ENCODE results near the gene UBP1. TPM values are rescaled to one million over a fixed set of nuclear protein-coding genes. Genes with fewer than 3 reads are reported as not detected.
A peak's percentile ranks its signal among the peaks of the same experiment; 100 is the strongest.

Gene UBP1
- total RNA-seq, 1 donor from 2014 or later = 62.9 TPM

DNA sequence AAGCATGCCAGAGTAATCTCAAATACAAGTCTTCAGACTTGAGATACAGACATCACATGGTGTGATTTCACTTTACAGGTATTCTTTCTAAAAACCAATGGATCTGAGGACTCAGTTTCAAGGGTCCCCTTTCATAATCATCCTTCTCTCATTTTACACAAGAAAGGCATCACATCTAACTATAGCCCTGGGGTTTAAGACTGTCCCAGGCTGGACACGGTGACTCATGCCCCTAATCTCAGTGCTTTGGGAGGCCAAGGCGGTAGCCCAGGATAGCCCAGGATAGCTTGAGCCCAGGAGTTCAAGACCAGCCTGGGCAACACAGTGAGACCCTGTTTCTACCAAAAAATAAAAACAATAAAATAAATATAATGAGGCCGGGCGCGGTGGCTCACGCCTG lies 36.4 kb downstream of the UBP1 start:
- intact Hi-C loops (cut with DNase I) = no loop called here
- H3K36me3 ChIP-seq = peaks cover 95% of the 10 kb centered on the region

GRCh38 chr3:33402936-33403335 lies 37.3 kb downstream of the UBP1 start:
- DNase-seq (no peak), ATAC-seq (no peak)
- Histone ChIP-seq H3K4me1 (no peaks in the 10 kb centered on the region), H3K9me3 (no peaks in the 10 kb centered on the region), H3K36me3 (peaks cover 95% of the 10 kb centered on the region), H3K27ac (no peak overlapping the region), H3K4me3 (no peak overlapping the region), H3K27me3 (no peaks in the 10 kb centered on the region)
- TF ChIP-seq, protein P1, sequence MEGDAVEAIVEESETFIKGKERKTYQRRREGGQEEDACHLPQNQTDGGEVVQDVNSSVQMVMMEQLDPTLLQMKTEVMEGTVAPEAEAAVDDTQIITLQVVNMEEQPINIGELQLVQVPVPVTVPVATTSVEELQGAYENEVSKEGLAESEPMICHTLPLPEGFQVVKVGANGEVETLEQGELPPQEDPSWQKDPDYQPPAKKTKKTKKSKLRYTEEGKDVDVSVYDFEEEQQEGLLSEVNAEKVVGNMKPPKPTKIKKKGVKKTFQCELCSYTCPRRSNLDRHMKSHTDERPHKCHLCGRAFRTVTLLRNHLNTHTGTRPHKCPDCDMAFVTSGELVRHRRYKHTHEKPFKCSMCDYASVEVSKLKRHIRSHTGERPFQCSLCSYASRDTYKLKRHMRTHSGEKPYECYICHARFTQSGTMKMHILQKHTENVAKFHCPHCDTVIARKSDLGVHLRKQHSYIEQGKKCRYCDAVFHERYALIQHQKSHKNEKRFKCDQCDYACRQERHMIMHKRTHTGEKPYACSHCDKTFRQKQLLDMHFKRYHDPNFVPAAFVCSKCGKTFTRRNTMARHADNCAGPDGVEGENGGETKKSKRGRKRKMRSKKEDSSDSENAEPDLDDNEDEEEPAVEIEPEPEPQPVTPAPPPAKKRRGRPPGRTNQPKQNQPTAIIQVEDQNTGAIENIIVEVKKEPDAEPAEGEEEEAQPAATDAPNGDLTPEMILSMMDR (IDR thresholded peaks at IDR 0.05) = no peak
- intact Hi-C loops (cut with DNase I) = no loop called here

More for the DNA sequence above, 36.4 kb downstream of the UBP1 start:
- H3K9me3 ChIP-seq = no peaks in the 10 kb centered on the region
- no peaks in the 10 kb centered on the region for H3K4me1 ChIP-seq
- TF ChIP-seq, protein P1 (IDR thresholded peaks at IDR 0.05) = no peak
- ATAC-seq = peak; percentile 39
- no peaks in the 10 kb centered on the region for H3K27me3 ChIP-seq
- DNase-seq = no peak
- H3K27ac ChIP-seq = no peak overlapping the region
- H3K4me3 ChIP-seq = no peak overlapping the region

- TF ChIP-seq, protein P1 (IDR thresholded peaks at IDR 0.05) = no peak
- Histone ChIP-seq H3K27ac (no peak overlapping the region), H3K4me3 (no peak overlapping the region), H3K36me3 (peaks cover 95% of the 10 kb centered on the region), H3K9me3 (no peaks in the 10 kb centered on the region), H3K27me3 (no peaks in the 10 kb centered on the region), H3K4me1 (no peaks in the 10 kb centered on the region)
- no peak for ATAC-seq
- no peak for DNase-seq
- intact Hi-C loops (cut with DNase I) = no loop called here
These were observed 38.4 kb downstream of the UBP1 start for GRCh38 chr3:33401781-33402180.

- intact Hi-C loops (cut with DNase I) = no loop called here
- Histone ChIP-seq H3K27me3 (no peaks in the 10 kb centered on the region), H3K4me3 (no peak overlapping the region), H3K36me3 (peaks cover 97% of the 10 kb centered on the region), H3K4me1 (no peaks in the 10 kb centered on the region), H3K9me3 (no peaks in the 10 kb centered on the region), H3K27ac (no peak overlapping the region)
- ATAC-seq = no peak
- DNase-seq = no peak
- TF ChIP-seq, protein P1 (IDR thresholded peaks at IDR 0.05) = no peak
These were observed 41.8 kb downstream of the UBP1 start for GRCh38 chr3:33398410-33398809.

DNA sequence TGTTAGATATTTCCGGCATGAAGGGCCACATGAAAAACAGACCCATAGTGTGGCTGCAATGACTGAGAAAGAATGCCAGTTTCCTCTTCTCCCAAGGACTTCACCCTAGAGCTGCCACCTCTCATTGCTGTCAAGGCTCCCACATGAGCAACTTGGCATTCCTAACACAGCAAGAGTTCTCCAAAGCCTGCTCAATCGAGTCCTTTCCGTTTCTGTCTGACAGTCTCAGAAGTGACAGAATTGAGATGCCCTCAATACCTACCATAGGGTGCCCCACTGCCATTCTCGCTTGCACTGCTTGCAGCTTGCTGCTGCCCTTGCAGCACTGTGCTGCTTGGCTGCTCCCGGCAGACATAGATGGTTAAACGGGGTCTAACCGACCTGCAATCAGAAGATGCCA lies 44.3 kb downstream of the UBP1 start:
- no peaks in the 10 kb centered on the region for H3K27me3 ChIP-seq
- no peaks in the 10 kb centered on the region for H3K9me3 ChIP-seq
- DNase-seq = no peak
- no peak overlapping the region for H3K27ac ChIP-seq
- peaks cover 97% of the 10 kb centered on the region for H3K36me3 ChIP-seq
- intact Hi-C loops (cut with DNase I) = no loop called here
- no peak overlapping the region for H3K4me3 ChIP-seq
- TF ChIP-seq, protein P1 (IDR thresholded peaks at IDR 0.05) = no peak
- H3K4me1 ChIP-seq = no peaks in the 10 kb centered on the region
- peak; percentile 88 for ATAC-seq

GRCh38 chr3:33394403-33395054 lies 45.7 kb downstream of the UBP1 start:
- TF ChIP-seq, protein P1 (IDR thresholded peaks at IDR 0.05) = no peak
- peaks cover 96% of the 10 kb centered on the region for H3K36me3 ChIP-seq
- ATAC-seq = no peak
- no peaks in the 10 kb centered on the region for H3K4me1 ChIP-seq
- H3K9me3 ChIP-seq = no peaks in the 10 kb centered on the region
- H3K27me3 ChIP-seq = no peaks in the 10 kb centered on the region
- intact Hi-C loops (cut with DNase I) = no loop called here
- no peak for DNase-seq
- H3K27ac ChIP-seq = no peak overlapping the region
- H3K4me3 ChIP-seq = no peak overlapping the region
